GM23248 (cell line): Measurements from ENCODE around the gene PEX11B. TPM values are rescaled to one million over a fixed set of nuclear protein-coding genes. Genes with fewer than 3 reads are reported as not detected.

Experiments used
- DNase-seq: peaks from one replicate; pipeline ENCODE4 v3.0.0-alpha.2; 2015
- H2AFZ ChIP-seq: fragments of 200-600 bp; sonication (generic); 2 replicates; pipeline ENCODE4 v1.6.1; 2016; ENCODE audit warnings: antibody characterized with exemption
- H3F3A ChIP-seq: fragments of 200-600 bp; sonication (generic); 2 replicates; pipeline ENCODE4 v1.6.1; 2016; ENCODE audit warnings: mild to moderate bottlenecking, antibody characterized with exemption, mixed run types; ENCODE audit not compliant: insufficient read depth
- H3K27ac ChIP-seq: fragments of 200-600 bp; sonication (generic); 2 replicates; pipeline ENCODE4 v1.5.1; 2016; ENCODE audit warnings: mild to moderate bottlenecking
- H3K27me3 ChIP-seq: fragments of 200-600 bp; sonication (generic); replicated peaks from 2 replicates; pipeline ENCODE4 v1.6.1; 2016; ENCODE audit warnings: mild to moderate bottlenecking; ENCODE audit not compliant: insufficient read depth
- H3K36me3 ChIP-seq: fragments of 200-600 bp; sonication (generic); 2 replicates; pipeline ENCODE4 v1.6.1; 2016; ENCODE audit warnings: low read depth, mild to moderate bottlenecking
- H3K4me1 ChIP-seq: fragments of 200-600 bp; sonication (generic); 2 replicates; pipeline ENCODE4 v1.6.1; 2016; ENCODE audit warnings: mild to moderate bottlenecking; ENCODE audit not compliant: insufficient read depth
- H3K4me2 ChIP-seq: fragments of 200-600 bp; sonication (generic); one replicate; pipeline ENCODE4 v1.6.1; 2016; ENCODE audit warnings: mild to moderate bottlenecking; ENCODE audit not compliant: unreplicated experiment
- H3K4me3 ChIP-seq: fragments of 200-600 bp; sonication (generic); 2 replicates; pipeline ENCODE4 v1.5.1; 2016; ENCODE audit warnings: mild to moderate bottlenecking
- H3K79me2 ChIP-seq: fragments of 200-600 bp; sonication (generic); 2 replicates; pipeline ENCODE4 v1.6.1; 2016; ENCODE audit warnings: mild to moderate bottlenecking; ENCODE audit not compliant: insufficient read depth
- H3K9ac ChIP-seq: fragments of 200-600 bp; sonication (generic); 2 replicates; pipeline ENCODE4 v1.6.1; 2016; ENCODE audit warnings: mild to moderate bottlenecking
- H3K9me2 ChIP-seq: fragments of 200-600 bp; sonication (generic); 2 replicates; pipeline ENCODE4 v1.6.1; 2016; ENCODE audit warnings: mixed run types, mild to moderate bottlenecking, moderate library complexity; ENCODE audit not compliant: insufficient read depth
- H3K9me3 ChIP-seq: fragments of 200-600 bp; sonication (generic); one replicate; pipeline ENCODE4 v1.6.1; 2017; ENCODE audit warnings: low read depth
- H4K20me1 ChIP-seq: fragments of 200-600 bp; sonication (generic); 2 replicates; pipeline ENCODE4 v1.6.0; 2016; ENCODE audit not compliant: insufficient read depth
- EZH2 ChIP-seq: fragments of 200-600 bp; sonication (generic); IDR thresholded peaks from 2 replicates; pipeline ENCODE4 v1.6.1; 2018; ENCODE audit warnings: antibody characterized with exemption, mild to moderate bottlenecking; ENCODE audit not compliant: insufficient read depth, poor library complexity, severe bottlenecking
- EZH2phosphoT487 ChIP-seq: fragments of 200-600 bp; sonication (generic); IDR thresholded peaks from 2 replicates; pipeline ENCODE4 v1.6.1; 2018; ENCODE audit warnings: antibody characterized with exemption, moderate library complexity, mild to moderate bottlenecking, low read depth; ENCODE audit not compliant: insufficient read depth
- WGBS, 2 experiments: methylation state at CpG; one replicate each; pipeline ENCODE4 v1.1.6; 2015 to 2017; ENCODE audit warnings: low lambda C conversion rate in 2 of 2, low coverage in 1 of 2; ENCODE audit errors: missing lambda C conversion rate in 2 of 2; 5-methylcytosine and 5-hydroxymethylcytosine counted together
- in situ Hi-C: fragments of 300-500 bp; cut with MboI; formaldehyde crosslinking; loops from 2 replicates; pipeline ENCODE4 v1.15.0; 2020
- polyA plus RNA-seq: library from polyadenylated mRNA; unstranded; fragments of >200 nt; fragmentation: Nextera tagmentation; extraction: Ambion mirVana; gene quantifications from 2 replicates; pipeline ENCODE4 v1.2.1, GENCODE V29; 2016
- total RNA-seq: library from RNA; depleted of rRNA; stranded (reverse); fragments of >200 nt; shearing (Covaris generic); gene quantifications from 2 replicates; pipeline ENCODE4 v1.2.3, GENCODE V29; 2014; rRNA removed

PEX11B gene
- total RNA-seq, result 32.2 and 34.5 TPM in 2 replicates
- polyA plus RNA-seq, result 37.1 and 37.9 TPM in 2 replicates

DNA sequence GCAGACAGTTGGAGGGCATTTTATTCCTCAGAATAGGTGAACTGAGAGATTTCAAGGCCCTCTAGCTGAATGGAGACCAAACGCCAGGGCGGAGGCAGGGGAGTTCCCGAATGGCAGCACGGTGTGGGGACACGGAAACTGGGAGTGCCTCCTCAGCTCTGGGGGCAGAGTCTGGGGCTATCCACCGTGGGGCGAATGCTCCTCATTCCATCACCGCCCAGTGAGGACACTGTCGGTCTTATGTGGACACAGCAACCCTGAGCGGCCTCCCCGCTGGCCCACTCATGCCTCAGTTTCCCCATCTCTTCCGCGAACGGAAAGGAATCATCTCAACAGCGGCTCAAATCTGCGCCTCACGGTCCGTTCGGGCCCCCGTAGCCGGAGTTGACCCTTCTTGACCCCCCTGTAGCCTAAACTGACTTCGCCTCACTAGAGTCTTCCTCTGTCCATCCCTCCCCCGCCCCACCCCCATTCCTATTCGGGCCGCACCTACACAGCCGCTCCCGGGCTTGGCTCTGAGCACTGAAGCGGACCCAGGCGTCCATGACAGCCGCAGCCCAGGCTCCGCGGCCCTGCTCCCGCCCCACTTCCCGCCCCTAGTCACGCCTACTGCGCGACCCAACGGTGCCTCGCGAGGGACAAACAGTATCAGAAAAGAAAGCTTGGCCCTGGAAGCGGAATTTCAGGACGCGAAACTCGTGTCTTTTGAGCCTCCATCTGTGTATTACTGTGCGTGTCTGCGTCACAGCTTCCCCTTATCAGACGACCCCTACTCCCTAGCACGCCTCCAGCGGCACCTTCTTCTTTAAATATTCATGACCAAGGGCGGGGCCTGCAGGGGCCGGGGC is at the start of gene PEX11B:
Gene PEX11B, minus strand, starts transcription at position 574 of the 848 bp plus-strand sequence. Its CDS starts 29 bp downstream, at position 545.
- Histone ChIP-seq H3K4me2 (peak within 1 kb of the TSS; percentile 98), H3K79me2 (peaks cover 31% of the 10 kb centered on the region), H3K9me2 (no peaks in the 10 kb centered on the region), H2AFZ (peak within 1 kb of the TSS; percentile 91), H3K27me3 (no peaks in the 10 kb centered on the region), H3K4me3 (peak within 1 kb of the TSS; percentile 74), H4K20me1 (no peaks in the 10 kb centered on the region), H3K4me1 (peaks cover 16% of the 10 kb centered on the region), H3F3A (peaks cover 28% of the 10 kb centered on the region), H3K9ac (peak within 1 kb of the TSS; percentile 91), H3K27ac (peak within 1 kb of the TSS; percentile 70), H3K36me3 (peaks cover 9% of the 10 kb centered on the region; the same call in 1 of the 2 replicates), H3K9me3 (no peaks in the 10 kb centered on the region)
- peak; percentile 92 for DNase-seq
- in situ Hi-C loops, result no loop called here
- TF ChIP-seq EZH2 (no peak), EZH2phosphoT487 (no peak)
- WGBS, 2 experiments, result 1% methylated on average over 35 to 51 of the region's 51 CpGs

DNA sequence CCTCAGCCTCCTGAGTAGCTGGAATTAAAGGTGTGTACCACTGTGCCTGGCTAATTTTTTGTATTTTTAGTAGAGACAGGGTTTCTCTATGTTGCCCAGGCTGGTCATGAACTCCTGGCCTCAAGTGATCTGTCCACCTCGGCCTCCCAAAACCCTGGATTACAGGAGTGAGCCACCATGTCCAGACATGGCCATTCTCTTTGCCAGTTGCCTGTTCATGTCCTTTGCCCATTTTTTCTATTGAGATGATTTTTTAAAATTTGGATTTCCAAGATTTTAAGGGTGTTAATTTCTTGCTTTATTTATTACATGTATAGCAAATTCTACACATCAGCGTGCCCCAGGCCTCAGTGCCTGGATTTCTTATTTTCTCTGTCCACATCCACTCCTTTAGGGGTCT is 48.8 kb upstream of the PEX11B start:
- no peak for TF ChIP-seq EZH2
- TF ChIP-seq EZH2phosphoT487, result no peak
- WGBS, 2 experiments, result 84 to 95% methylated on average over 2 of the region's 2 CpGs
- Histone ChIP-seq H3K4me2 (no peak overlapping the region), H3K27ac (no peak overlapping the region), H2AFZ (no peak overlapping the region), H3K27me3 (no peaks in the 10 kb centered on the region), H3K4me1 (peaks cover 23% of the 10 kb centered on the region), H3K36me3 (no peaks in the 10 kb centered on the region), H3K9me2 (no peaks in the 10 kb centered on the region), H3K4me3 (no peak overlapping the region), H3K9me3 (no peaks in the 10 kb centered on the region), H3K9ac (no peak overlapping the region), H3F3A (peaks cover 30% of the 10 kb centered on the region), H3K79me2 (peaks cover 7% of the 10 kb centered on the region; the same call in 1 of the 2 replicates), H4K20me1 (no peaks in the 10 kb centered on the region)
- DNase-seq, result no peak
- in situ Hi-C loops, result no loop called here

GRCh38 chr1:145965119-145965744 is 46.7 kb upstream of the PEX11B start:
- no peaks in the 10 kb centered on the region for H3K9me2 ChIP-seq
- peak overlapping the region; percentile 78 for H3K9ac ChIP-seq
- no peak for DNase-seq
- peak overlapping the region; percentile 92 for H3K4me3 ChIP-seq
- peaks cover 7% of the 10 kb centered on the region; the same call in 1 of the 2 replicates for H3K79me2 ChIP-seq
- H3K27me3 ChIP-seq, result no peaks in the 10 kb centered on the region
- no peaks in the 10 kb centered on the region for H3K9me3 ChIP-seq
- H2AFZ ChIP-seq, result peak overlapping the region; percentile 87
- in situ Hi-C loops, result no loop called here
- TF ChIP-seq EZH2 (no peak), EZH2phosphoT487 (no peak)
- peak overlapping the region; percentile 97 for H3K4me2 ChIP-seq
- H3F3A ChIP-seq, result peaks cover 30% of the 10 kb centered on the region
- no peak overlapping the region for H3K27ac ChIP-seq
- peaks cover 23% of the 10 kb centered on the region for H3K4me1 ChIP-seq
- 1% methylated on average over 5 of the region's 5 CpGs for WGBS, 2 experiments
- no peaks in the 10 kb centered on the region for H4K20me1 ChIP-seq
- no peaks in the 10 kb centered on the region for H3K36me3 ChIP-seq

GRCh38 chr1:145964328-145965118 is 46.0 kb upstream of the PEX11B start, which contains the start of the genes ANKRD34A and POLR3GL:
ANKRD34A (minus strand) TSS chr1:145964575; CDS start chr1:145961759, 2,816 bp downstream.
POLR3GL (plus strand) TSS chr1:145964690; CDS start chr1:145974866, 10,176 bp downstream.
- in situ Hi-C loops, result no loop called here

More at GRCh38 chr1:145964328-145965118, 46.0 kb upstream of the PEX11B start, which contains the start of the genes ANKRD34A and POLR3GL:
- peak within 1 kb of the TSS; percentile 78 for H3K9ac ChIP-seq
- H3K9me3 ChIP-seq, result no peaks in the 10 kb centered on the region
- H4K20me1 ChIP-seq, result no peaks in the 10 kb centered on the region
- H3K27me3 ChIP-seq, result no peaks in the 10 kb centered on the region
- peak within 1 kb of the TSS; percentile 87 for H2AFZ ChIP-seq
- peak; percentile 96 for DNase-seq
- H3K9me2 ChIP-seq, result no peaks in the 10 kb centered on the region
- H3F3A ChIP-seq, result peaks cover 35% of the 10 kb centered on the region
- peak within 1 kb of the TSS; percentile 69 for H3K27ac ChIP-seq
- H3K4me2 ChIP-seq, result peak within 1 kb of the TSS; percentile 97
- TF ChIP-seq EZH2 (no peak), EZH2phosphoT487 (no peak)
- peaks cover 7% of the 10 kb centered on the region; the same call in 1 of the 2 replicates for H3K79me2 ChIP-seq
- peaks cover 23% of the 10 kb centered on the region for H3K4me1 ChIP-seq
- no peaks in the 10 kb centered on the region for H3K36me3 ChIP-seq
- WGBS, 2 experiments, result 2% methylated on average over 37 of the region's 37 CpGs
- H3K4me3 ChIP-seq, result peak within 1 kb of the TSS; percentile 92
